NCI-H1930 (cell line): ENCODE data around the gene EARS2.
A peak's percentile ranks its signal among the peaks of the same experiment; 100 is the strongest.
"Not testable (repeated sequence)": the region's sequence is repeated elsewhere in the genome, so short reads cannot be mapped to it uniquely, and the experiment has no call there.

ENCODE experiments used
- DNase-seq, 2 experiments: peaks; one replicate each; lab custom pipeline; 2025; lab: John Stamatoyannopoulos, UW

The EARS2 gene

DNA sequence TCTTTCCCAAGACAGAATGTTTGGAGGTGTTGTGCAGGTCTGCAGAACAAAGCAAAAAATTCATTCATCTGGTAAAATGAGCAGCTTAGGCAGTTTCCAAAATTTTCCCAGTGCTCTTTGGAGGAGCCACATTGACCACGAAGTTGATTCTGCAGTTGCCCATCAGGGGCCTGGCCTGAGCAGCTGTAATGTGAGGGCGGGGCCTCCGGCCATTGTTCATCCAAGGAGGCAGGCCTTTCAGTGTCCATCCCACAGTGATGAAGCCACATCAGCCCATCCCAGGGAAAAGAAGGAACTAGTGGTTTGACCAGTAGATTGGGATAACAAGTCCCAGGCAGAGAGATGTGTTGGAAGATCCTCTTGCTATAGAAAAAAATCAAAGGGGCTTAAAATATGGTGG, 10.5 kb upstream of the EARS2 start:
- DNase-seq, result no peak

GRCh38 chr16:23566724-23567123, 9.6 kb upstream of the EARS2 start:
- no peak for DNase-seq

DNA sequence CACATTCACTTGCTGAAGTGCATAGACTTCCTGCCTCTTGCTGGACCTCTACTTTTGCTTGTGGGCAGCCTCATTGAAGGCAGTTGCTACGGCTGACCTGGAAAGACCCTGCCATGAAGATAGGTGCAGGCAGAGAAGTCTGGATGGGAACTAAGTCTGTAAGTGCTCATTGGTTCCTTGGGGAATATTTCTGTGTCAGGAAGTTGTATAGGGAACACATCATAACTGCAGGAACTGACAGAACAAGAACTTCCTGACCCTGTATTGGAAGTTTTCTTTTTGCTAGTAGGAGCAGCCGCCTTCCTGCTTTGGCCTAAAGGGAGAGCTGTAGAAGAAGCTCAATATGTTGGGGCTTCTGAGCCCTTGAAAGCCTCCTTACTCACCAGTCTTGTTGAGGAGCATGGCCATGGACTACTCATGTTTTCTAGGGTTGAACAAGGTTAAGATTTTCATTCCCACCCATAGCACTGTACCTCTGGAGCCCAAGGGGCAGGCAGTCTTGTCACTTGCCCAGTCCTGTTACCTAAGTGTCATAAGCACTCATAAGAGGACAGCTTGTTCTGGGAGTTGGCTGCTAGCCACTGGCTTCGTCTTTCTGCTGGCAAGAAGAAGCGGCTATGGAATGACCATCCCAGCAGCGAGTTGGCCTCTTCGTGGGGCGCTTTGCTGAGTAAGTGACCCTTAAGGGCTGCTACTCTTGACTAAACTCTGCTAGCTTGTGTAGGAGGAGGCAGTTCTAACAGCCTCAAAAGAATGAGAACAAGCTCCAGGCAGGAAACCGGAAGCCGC, 7.6 kb upstream of the EARS2 start:
- DNase-seq, result no peak

DNA sequence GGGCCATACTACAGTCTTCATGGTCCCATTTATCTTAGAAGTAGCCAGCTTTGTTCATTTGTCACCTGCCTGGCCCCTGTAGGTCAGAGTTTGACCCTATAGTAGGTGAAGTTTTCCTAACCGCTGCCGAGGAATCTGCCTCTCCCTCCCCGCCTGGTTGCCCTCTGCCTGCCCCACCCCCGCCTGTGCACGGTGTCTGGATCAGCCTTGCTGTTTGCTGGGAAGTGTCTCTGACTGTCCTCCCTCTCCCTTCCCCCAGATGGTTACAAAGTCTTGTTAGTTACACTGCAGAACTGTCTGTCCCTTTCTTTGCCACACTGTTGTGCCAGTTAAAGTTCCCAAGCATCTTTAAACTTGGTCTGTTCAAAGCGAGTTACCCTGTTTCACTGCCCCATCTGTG, 6.0 kb upstream of the EARS2 start:
- no peak for DNase-seq

DNA sequence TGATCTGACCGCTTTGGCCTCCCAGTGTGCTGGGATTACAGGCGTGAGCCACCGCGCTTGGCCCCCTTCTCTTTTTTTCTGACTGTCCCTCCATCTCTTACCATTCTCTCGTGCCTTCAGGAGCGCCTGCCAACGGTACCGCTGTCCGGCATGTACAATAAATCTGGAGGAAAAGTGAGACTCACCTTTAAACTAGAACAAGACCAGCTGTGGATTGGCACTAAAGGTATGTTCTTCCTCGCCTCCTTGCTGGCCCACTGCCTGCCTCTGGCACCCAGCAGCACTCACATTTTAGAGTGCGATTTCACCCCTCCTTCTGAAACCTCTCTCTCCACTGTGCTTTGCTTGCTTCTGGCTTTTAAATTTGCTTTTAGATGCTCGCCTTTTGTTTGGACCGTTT, 5.4 kb upstream of the EARS2 start:
- DNase-seq, result no peak

GRCh38 chr16:23561586-23561985, 4.4 kb upstream of the EARS2 start:
- no peak for DNase-seq

GRCh38 chr16:23557779-23558702, 891 bp upstream of the EARS2 start:
- DNase-seq, result peak in 1 of 2 experiments; percentile 24

DNA sequence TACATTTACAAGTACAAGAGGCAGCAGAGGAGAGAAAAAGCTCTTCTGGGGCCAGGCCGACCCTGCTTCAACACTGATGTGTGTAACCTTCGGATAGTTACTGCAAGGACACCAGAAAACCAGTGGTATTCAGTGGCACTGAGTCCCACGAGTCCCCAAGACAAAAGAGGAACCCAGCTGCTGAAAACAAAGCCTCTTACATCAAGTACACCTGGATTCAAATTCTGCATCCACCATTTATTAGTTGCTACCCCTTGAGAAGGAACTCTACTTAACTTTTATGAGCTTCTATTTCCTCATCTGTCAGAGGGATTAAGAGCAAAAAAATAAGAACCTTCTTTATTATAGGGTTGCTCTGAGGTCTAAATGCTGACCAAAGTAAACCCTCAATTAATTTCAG, 2.6 kb downstream of the EARS2 start:
- no peak for DNase-seq

DNA sequence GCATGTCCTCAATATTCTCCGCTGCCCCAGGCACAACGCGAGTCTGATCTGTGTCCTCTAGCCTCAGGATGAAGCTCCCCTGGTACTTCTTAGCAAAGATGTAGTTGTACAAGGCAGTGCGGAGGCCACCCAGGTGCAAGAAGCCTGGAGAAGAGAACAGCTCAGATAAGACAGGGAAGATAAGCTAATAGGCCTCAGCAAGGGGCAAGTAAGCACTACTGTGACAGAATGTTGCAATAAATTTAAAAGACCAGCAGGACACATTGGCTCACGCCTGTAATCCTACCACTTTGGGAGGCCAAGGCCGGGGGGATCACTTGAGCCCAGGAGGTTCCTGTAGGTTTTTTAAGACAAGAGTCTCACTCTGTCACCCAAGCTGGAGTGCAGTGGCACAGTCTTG, 5.0 kb downstream of the EARS2 start:
- DNase-seq, result no peak

- no peak for DNase-seq
These were observed 7.2 kb downstream of the EARS2 start for GRCh38 chr16:23549938-23550337.

- DNase-seq, result no peak
These were observed 12.7 kb downstream of the EARS2 start for GRCh38 chr16:23544436-23544835.

- not testable (repeated sequence) for DNase-seq
These were observed 16.4 kb downstream of the EARS2 start for GRCh38 chr16:23540817-23541178.

DNA sequence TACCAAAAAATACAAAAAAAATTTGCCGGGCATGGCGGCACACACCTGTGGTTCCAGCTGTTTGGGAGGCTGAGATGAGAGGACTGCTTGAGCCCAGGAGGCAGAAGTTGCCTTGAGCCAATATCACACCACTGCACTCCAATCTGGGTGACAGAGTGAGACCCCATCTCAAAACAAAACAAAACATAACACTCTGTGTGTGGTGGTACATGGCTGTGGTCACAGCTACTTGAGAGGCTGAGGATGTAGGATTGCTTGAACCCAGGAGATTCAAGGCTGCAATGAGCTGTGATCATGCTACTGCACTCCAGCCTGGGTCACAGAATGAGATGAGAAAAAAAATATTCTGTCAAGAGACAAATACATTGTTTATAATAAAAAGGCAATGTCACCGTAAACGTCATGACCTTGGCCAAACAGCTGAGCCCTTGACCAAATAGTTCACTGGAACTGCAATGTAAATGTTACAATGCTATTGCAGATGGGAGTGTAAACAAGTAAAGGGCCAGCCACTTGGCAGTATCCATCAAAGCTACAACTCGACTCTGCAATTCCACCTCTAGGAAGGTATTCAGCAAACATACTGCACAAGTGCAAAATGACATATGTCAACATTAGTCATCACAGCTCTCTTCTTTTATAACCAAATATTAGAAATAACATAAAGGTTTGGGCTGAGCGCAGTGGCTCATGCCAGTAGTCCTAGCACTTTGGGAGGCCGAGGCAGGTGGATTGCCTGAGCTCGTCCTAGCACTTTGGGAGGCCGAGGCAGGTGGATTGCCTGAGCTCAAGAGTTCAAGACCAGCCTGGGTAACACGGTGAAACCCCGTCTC, 16.9 kb downstream of the EARS2 start:
- DNase-seq, result no peak

GRCh38 chr16:23538919-23539278, 18.3 kb downstream of the EARS2 start:
- no peak for DNase-seq

DNA sequence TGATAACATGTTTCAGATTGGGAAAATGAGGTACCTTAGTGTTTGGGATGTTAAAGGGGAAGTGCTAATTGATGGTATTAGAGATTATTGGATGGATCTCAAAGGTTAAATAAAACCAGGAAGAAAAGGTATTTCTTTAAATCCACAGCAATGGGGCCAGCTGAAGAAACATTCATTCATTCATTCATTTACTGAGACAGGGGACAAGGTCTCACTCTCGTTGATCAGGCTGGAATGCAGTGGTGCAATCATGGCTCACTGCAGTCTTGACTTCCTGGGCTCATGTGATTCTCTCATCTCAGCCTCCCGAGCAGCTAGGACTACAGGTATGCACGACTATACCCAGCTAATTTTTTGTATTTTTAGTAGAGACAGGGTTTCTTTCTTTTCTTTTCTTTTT, 19.8 kb downstream of the EARS2 start:
- no peak for DNase-seq

GRCh38 chr16:23535901-23536300, 21.2 kb downstream of the EARS2 start:
- no peak for DNase-seq

DNA sequence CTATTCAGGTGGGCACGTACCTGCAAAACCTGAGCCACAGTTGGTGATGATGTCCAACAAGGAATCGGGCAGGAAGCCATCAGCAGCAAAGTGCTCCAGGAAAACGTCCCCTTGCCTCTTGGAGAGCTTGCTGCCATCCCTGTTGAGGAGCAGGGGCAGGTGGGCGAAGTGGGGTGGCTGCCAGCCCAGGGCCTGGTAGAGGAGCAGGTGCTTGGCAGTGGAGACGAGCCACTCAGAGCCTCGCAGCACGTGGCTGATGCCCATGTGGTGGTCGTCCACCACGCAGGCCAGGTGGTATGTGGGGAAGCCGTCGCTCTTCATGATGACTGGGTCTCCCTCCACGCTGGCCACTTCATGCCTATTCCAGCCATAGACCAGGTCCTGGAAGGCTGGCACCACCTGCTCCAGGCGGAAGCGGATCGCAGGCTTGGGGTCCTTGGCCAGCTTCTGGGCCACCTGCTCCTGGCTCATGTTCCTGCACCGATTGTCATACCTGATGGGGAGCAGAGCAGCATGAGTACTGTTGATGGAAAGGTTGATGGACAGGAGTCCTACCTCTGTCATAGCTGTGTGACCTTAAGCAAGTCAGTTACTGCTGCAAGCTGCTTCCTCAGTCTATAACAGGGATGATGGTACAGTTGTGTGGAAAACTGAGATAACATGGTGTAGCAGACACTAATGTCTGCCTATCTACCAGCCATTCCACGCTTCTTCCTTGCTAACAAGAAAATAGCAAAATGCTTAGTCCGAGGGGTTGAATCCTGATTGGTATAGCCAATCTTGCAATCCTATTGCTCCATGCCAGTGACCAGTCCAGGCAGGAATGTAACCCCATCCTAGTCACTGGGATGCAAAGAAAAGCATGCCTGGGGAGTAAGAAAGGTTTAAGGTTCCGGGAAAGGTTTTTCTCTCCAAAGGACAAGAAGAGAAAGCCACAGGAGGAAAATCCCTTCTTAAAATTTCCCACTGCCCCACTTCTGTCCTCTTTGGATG, 22.0 kb downstream of the EARS2 start:
- DNase-seq, result no peak

GRCh38 chr16:23532448-23532847, 24.7 kb downstream of the EARS2 start:
- DNase-seq, result no peak

DNA sequence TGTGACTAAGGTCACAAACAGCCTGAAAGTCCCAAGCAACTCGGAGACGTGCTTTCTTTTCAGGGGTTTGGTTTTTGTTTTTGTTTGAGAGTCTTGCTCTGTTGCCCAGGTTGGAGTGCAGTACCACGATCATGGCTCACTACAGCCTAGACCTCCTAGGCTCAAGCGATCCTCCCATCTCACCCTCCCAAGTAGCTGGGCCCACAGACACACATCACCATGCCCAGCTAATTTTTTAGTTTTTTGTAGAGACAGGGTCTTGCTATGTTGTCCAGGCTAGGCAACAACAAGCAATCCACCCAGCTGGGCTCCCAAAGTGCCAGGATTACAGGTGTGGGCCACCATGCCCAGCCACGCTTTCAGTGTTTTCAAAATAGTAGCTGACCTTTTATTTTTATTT, 27.1 kb downstream of the EARS2 start:
- DNase-seq, result no peak

DNA sequence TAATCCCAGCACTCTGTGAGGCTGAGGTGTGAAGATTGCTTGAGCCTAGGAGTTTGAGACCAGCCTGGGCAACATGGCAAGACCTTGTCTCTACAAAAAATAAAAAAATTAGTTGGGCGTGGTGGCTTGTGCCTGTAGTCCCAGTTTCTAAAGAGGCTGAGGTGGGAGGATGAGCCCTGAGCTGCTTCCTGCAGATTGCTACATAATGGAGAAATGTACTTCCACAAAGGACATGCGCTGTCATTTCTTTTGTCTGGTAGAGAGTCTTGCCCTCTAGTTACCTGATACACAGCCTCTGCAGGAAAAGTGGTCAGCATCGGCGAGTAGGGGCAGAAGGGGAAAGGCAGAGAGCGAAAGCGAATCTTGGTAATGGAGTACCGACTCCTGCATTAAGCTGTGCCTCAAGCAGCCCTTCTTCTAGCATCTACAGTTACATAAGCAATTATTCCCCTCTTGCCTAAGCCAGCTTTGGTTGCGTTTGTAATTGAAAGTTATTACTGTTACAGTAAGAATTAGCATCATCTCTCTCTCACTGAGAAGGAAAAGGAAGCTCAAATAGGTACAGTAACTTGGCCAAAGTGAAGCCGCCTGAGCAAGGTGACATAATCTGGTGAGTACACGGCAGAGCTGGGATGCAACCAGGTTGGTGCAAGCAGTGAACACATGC, 28.4 kb downstream of the EARS2 start:
- DNase-seq, result no peak
